Right cardiac atrium (tissue), 5 donors: Measurements from ENCODE around the gene ENTPD3. TPM values are rescaled to one million over a fixed set of nuclear protein-coding genes. Genes with fewer than 3 reads are reported as not detected.

ENCODE experiments used
- ATAC-seq, 2 donors: fragments of 200-7000 bp; cut with Tn5 transposase; one replicate each; pipeline versions ENCODE4 v1.8.0 to v1.9.1; 2020; ENCODE audit warnings: moderate library complexity in 2 of 2, mild to moderate bottlenecking in 1 of 2
- DNase-seq, 3 donors: peaks; one replicate each; pipeline ENCODE4 v3.0.0-alpha.2; 2020
- H3K27ac ChIP-seq: one replicate; pipeline ENCODE4 v1.5.1; 2013; ENCODE audit warnings: mild to moderate bottlenecking, low read length, control low read depth, moderate library complexity
- H3K27me3 ChIP-seq: one replicate; pipeline ENCODE4 v1.6.1; 2013; ENCODE audit not compliant: control insufficient read depth, insufficient read depth
- H3K4me1 ChIP-seq: one replicate; pipeline ENCODE4 v1.6.1; 2013; ENCODE audit warnings: low read length; ENCODE audit not compliant: control insufficient read depth, insufficient read depth
- H3K4me3 ChIP-seq: one replicate; pipeline ENCODE4 v1.5.1; 2013; ENCODE audit warnings: low read length, control low read depth
- H3K9me3 ChIP-seq: one replicate; pipeline ENCODE4 v1.6.1; 2013; ENCODE audit warnings: low read length; ENCODE audit not compliant: control insufficient read depth
- WGBS: extraction: QIAGEN DNeasy Blood & Tissue Kit; methylation state at CpG from one replicate; pipeline ENCODE4 v1.1.7; 2013; 5-methylcytosine and 5-hydroxymethylcytosine counted together
- intact Hi-C, 4 donors: fragments of 100-400 bp; cut with DNase I; formaldehyde crosslinking; loops; one replicate each; pipeline versions ENCODE4 v1.11.0 to v1.14.0; 2022 to 2023
- polyA plus RNA-seq: library from polyadenylated mRNA; stranded (reverse); fragments of 200-250 nt; gene quantifications from one replicate; pipeline ENCODE4 v1.2.3, GENCODE V29; 2013
- total RNA-seq, 4 donors: library from RNA; stranded (reverse); fragmentation: NEBNext Ultra II Directional; extraction: Animal tissue kit (Norgen Biotek cat#: 25700); gene quantifications; one replicate each; pipeline ENCODE4 v1.2.1, GENCODE V29; 2021
- donor health status: healthy with polysubstance abuse.
- donor health status: DM: no; HTN: yes; CAD: no.
- donor health status: DM: no; HTN: no; CAD: no.
- donor health status: DM: no; HTN: yes; CAD: no; lungs with severe emphysema.
- donor health status: DM: yes; HTN: yes; CAD: no.

Gene ENTPD3
- total and polyA plus RNA-seq, 5 donors, result 0.11 to 0.48 (median 0.26) TPM

GRCh38 chr3:40377822-40378221 is 9.2 kb upstream of the ENTPD3 start:
- Histone ChIP-seq H3K9me3 (no peaks in the 10 kb centered on the region), H3K27me3 (no peaks in the 10 kb centered on the region), H3K27ac (no peak overlapping the region), H3K4me1 (no peaks in the 10 kb centered on the region), H3K4me3 (no peak overlapping the region)
- 73% methylated on average over 1 of the region's 1 CpG for WGBS
- intact Hi-C loops, result no loop called here
- DNase-seq (no peak), ATAC-seq (no peak)

DNA sequence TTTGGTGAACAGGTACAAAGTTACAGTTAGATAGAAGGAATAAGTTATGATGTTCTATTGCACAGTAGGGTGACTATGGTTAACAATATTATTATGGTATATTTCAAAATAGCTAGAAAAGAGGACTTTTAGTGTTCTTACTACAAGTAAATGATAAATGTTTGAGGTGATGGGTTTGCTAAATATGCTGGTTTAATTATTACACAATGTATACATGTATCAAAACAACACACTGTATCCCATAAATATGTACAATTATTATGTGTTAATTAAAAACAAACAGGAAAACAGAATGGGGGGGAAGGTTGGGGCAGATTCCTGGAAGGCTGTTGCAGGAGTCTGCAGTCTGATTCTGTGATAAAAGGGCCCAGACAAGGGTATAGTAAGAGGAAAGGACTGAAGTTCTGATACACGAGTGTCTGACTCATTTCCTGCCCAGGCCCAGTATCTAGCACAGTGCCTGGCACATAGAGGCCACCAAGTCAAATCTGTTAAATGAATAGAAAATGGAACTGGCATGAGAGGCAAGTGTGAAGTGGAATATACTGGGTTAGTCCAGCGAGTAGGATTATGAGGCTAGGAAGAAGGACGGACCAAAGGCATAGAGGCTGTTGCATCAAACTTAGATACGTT is 7.2 kb upstream of the ENTPD3 start:
- 76% methylated on average over 4 of the region's 4 CpGs for WGBS
- Histone ChIP-seq H3K4me3 (no peak overlapping the region), H3K27me3 (no peaks in the 10 kb centered on the region), H3K9me3 (no peaks in the 10 kb centered on the region), H3K4me1 (no peaks in the 10 kb centered on the region), H3K27ac (no peak overlapping the region)
- DNase-seq (no peak), ATAC-seq (no peak)
- intact Hi-C loops, result no loop called here

- H3K9me3 ChIP-seq, result no peaks in the 10 kb centered on the region
- intact Hi-C loops, result no loop called here
- H3K27ac ChIP-seq, result no peak overlapping the region
- no peaks in the 10 kb centered on the region for H3K27me3 ChIP-seq
- WGBS, result 66% methylated on average over 8 of the region's 8 CpGs
- ATAC-seq (no peak), DNase-seq (no peak)
- no peak overlapping the region for H3K4me3 ChIP-seq
- H3K4me1 ChIP-seq, result no peaks in the 10 kb centered on the region
Observed at GRCh38 chr3:40381904-40382616, 4.9 kb upstream of the ENTPD3 start.

DNA sequence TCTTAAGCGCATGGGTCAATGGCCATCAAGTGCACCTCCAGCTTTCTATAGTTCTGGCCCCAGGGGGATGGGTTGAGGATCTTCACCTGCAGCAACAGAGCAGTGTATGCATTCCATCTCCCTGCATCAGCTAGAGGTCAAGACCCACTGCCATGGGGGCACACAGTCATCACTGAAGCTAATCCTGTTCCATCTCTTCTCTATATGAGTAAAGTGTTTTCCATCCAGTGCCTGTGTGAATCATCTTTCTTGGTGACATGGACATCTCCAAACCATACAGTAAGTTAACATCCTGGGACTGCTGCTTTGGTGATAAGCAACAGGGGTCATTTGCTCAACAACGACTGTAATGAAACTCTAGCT is 4.4 kb upstream of the ENTPD3 start:
- no peak for DNase-seq
- H3K9me3 ChIP-seq, result no peaks in the 10 kb centered on the region
- WGBS, result 71% methylated on average over 2 of the region's 2 CpGs
- no peak for ATAC-seq
- intact Hi-C loops, result no loop called here
- no peak overlapping the region for H3K27ac ChIP-seq
- no peak overlapping the region for H3K4me3 ChIP-seq
- no peaks in the 10 kb centered on the region for H3K27me3 ChIP-seq
- H3K4me1 ChIP-seq, result no peaks in the 10 kb centered on the region

DNA sequence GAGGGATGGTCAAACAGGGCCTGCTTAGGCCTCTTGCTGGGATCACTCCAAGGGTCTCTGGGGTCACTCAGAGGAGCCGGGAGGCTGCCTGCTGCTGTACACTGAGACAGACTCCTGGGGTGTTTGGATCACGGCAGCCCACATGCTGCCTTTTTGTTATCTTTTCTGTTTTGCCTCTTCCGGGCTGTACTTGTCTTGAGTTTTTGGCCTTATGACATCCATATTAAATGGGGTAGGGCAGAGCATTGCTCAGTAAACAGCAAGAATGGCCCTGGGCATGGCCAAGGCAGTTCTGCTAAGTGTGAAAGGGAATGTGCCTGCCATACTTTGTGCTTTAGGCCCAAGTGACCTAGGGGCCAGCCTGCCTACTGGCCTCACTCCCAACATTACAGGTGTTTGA is 771 bp upstream of the ENTPD3 start:
- ATAC-seq (peak in 1 of 2 donors; percentile 23), DNase-seq (no peak)
- no peaks in the 10 kb centered on the region for H3K9me3 ChIP-seq
- no peak overlapping the region for H3K4me3 ChIP-seq
- H3K27ac ChIP-seq, result no peak overlapping the region
- WGBS, result 85% methylated on average over 3 of the region's 3 CpGs
- intact Hi-C loops, result no loop called here
- no peaks in the 10 kb centered on the region for H3K27me3 ChIP-seq
- H3K4me1 ChIP-seq, result no peaks in the 10 kb centered on the region

DNA sequence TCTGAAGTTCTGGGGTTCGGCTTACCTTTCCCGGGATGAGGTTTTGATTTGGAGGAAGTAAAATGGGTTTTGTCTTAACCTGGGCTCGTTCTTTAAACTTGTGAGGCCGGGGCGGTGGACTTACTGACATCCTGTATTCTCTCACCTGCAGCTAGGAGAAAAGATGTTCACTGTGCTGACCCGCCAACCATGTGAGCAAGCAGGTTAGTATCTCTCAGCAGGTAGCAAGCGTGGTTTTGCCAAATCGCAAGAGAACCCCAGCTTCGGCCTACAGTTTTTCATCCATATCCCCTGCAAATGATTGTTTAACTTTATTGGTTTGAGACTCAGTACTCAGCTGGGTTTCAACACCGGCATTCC is 891 bp downstream of the ENTPD3 start:
- Histone ChIP-seq H3K4me1 (no peaks in the 10 kb centered on the region), H3K4me3 (no peak overlapping the region), H3K9me3 (no peaks in the 10 kb centered on the region), H3K27ac (no peak overlapping the region), H3K27me3 (no peaks in the 10 kb centered on the region)
- DNase-seq (no peak), ATAC-seq (no peak)
- WGBS, result 89% methylated on average over 10 of the region's 10 CpGs
- intact Hi-C loops, result no loop called here

DNA sequence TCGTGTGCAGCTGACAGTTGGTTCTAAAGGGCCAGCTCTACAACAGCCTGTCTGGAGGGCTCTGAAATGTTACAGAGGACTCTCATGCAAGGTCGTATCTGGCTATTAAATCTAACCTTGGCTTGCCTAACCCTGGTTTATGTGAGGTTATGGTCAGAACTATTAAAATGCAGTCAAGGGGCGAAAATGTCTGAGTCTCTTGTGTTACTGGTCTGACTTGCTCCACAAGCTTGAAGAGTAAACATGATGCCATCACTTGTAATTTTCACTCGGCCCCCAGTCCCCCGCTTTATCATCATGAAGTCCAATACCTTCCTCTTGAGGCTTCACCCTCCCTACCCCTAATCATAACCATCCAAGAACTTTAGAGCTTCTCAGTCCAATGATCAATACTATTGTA is 9.4 kb downstream of the ENTPD3 start:
- Histone ChIP-seq H3K27ac (no peak overlapping the region), H3K27me3 (no peaks in the 10 kb centered on the region), H3K4me3 (no peak overlapping the region), H3K9me3 (no peaks in the 10 kb centered on the region), H3K4me1 (no peaks in the 10 kb centered on the region)
- intact Hi-C loops, result no loop called here
- DNase-seq (no peak), ATAC-seq (no peak)
- 82% methylated on average over 5 of the region's 5 CpGs for WGBS

- no peak for ATAC-seq
- no peak overlapping the region for H3K4me3 ChIP-seq
- H3K9me3 ChIP-seq, result no peaks in the 10 kb centered on the region
- DNase-seq, result no peak
- 81% methylated on average over 4 of the region's 4 CpGs for WGBS
- intact Hi-C loops, result no loop called here
- no peaks in the 10 kb centered on the region for H3K27me3 ChIP-seq
- no peaks in the 10 kb centered on the region for H3K4me1 ChIP-seq
- no peak overlapping the region for H3K27ac ChIP-seq
Observed at GRCh38 chr3:40397129-40397528, 10.1 kb downstream of the ENTPD3 start.

GRCh38 chr3:40397912-40398311 is 10.9 kb downstream of the ENTPD3 start:
- DNase-seq, result no peak
- 70% methylated on average over 4 of the region's 4 CpGs for WGBS
- no peak for ATAC-seq
- Histone ChIP-seq H3K27me3 (no peaks in the 10 kb centered on the region), H3K4me1 (no peaks in the 10 kb centered on the region), H3K9me3 (no peaks in the 10 kb centered on the region), H3K27ac (no peak overlapping the region), H3K4me3 (no peak overlapping the region)
- intact Hi-C loops, result no loop called here

DNA sequence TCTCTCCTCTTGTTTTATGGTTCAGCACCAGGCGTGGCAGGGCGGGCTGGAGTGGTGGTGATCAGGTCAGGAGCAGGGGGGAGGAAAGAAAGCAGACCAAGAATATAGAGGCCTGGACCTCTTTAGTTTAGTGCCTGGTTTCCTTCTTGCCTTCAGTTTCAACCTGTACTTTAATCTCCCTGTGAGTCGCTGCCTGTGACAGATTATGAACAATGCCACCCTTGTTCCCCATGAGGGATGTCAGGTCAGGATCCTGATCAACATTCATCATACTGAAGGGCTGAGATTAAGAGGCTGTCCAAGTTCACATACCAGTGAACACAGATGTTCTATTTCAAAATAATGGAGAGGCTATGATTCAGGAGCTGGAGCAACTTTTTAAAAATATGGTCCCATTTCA is 11.4 kb downstream of the ENTPD3 start:
- Histone ChIP-seq H3K9me3 (no peaks in the 10 kb centered on the region), H3K27ac (no peak overlapping the region), H3K4me1 (no peaks in the 10 kb centered on the region), H3K4me3 (no peak overlapping the region), H3K27me3 (no peaks in the 10 kb centered on the region)
- 60% methylated on average over 3 of the region's 3 CpGs for WGBS
- intact Hi-C loops, result no loop called here
- DNase-seq, result no peak
- no peak for ATAC-seq

DNA sequence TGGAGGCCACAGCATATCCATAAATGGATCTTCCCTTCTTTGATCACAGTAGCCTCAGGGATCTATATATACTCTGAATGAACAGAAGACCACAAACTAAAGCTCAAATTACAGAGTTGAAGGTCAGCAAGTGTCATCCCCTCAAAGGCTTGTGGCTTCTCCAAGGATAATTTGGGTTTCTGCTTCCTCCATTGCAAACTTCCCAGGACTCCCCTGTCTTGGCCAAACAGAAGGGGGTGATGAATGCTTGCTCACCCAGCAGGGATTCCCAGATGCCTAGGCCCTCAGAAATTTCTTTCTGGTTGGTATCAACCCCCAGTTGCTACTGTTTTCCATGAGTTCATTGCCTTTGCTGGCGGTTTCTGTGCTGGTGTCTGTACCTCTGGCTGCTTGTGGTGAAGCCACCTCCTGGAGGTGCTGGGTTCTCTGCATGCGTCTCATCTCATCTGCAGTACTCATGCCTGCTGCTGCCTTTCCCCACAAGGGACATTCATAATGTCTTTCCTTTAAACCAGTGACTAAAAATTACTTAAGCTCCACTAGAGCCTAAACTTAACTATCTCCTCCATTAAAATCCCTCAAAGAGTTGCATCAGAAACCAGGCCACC is 17.7 kb downstream of the ENTPD3 start:
- intact Hi-C loops, result no loop called here
- WGBS, result 92% methylated on average over 2 of the region's 2 CpGs
- ATAC-seq, result no peak

More for the DNA sequence above, 17.7 kb downstream of the ENTPD3 start:
- H3K9me3 ChIP-seq, result no peaks in the 10 kb centered on the region
- no peaks in the 10 kb centered on the region for H3K27me3 ChIP-seq
- no peak for DNase-seq
- H3K4me1 ChIP-seq, result no peaks in the 10 kb centered on the region
- no peak overlapping the region for H3K27ac ChIP-seq
- H3K4me3 ChIP-seq, result no peak overlapping the region
